Heart right ventricle (tissue), 16 donors: Measurements from ENCODE around the gene EPS8L3. TPM values are rescaled to one million over a fixed set of nuclear protein-coding genes. Genes with fewer than 3 reads are reported as not detected.

Source experiments
- ATAC-seq, 8 donors: fragments of 200-7000 bp; cut with Tn5 transposase; one replicate each; pipeline ENCODE4 v1.9.1; 2020; ENCODE audit warnings: mild to moderate bottlenecking in 8 of 8, moderate library complexity in 8 of 8, moderate number of reproducible peaks in 1 of 8
- DNase-seq, 2 donors: peaks; one replicate each; pipeline ENCODE4 v3.0.0-alpha.2; 2020
- H3K27ac ChIP-seq, 10 donors: fragments of 200-600 bp; sonication (generic) in 2 of 10; one replicate each; pipeline versions ENCODE4 v1.5.0 to v1.8.0; 2020 to 2022; ENCODE audit warnings: mild to moderate bottlenecking in 3 of 10
- H3K27me3 ChIP-seq, 7 donors: fragments of 200-600 bp; one replicate each; pipeline ENCODE4 v1.8.0; 2021 to 2022; ENCODE audit warnings: mild to moderate bottlenecking in 2 of 7
- H3K36me3 ChIP-seq, 9 donors: fragments of 200-600 bp; sonication (generic) in 1 of 9; one replicate each; pipeline versions ENCODE4 v1.5.0 to v1.8.0; 2020 to 2022; ENCODE audit warnings: mild to moderate bottlenecking in 2 of 9
- H3K4me1 ChIP-seq, 9 donors: fragments of 200-600 bp; sonication (generic) in 1 of 9; one replicate each; pipeline versions ENCODE4 v1.5.0 to v1.8.0; 2020 to 2022; ENCODE audit warnings: mild to moderate bottlenecking in 4 of 9
- H3K4me3 ChIP-seq, 10 donors: fragments of 200-600 bp; sonication (generic) in 2 of 10; one replicate each; pipeline versions ENCODE4 v1.5.0 to v1.8.0; 2020 to 2022; ENCODE audit warnings: mild to moderate bottlenecking in 7 of 10, moderate library complexity in 2 of 10
- H3K9me3 ChIP-seq, 11 donors: fragments of 200-600 bp in 10 of 11; sonication (generic) in 2 of 11; one replicate each; pipeline versions ENCODE4 v1.5.0 to v1.8.0; 2013 to 2022; ENCODE audit warnings: mild to moderate bottlenecking in 2 of 11, control low read depth in 1 of 11, moderate library complexity in 1 of 11
- CTCF ChIP-seq, 9 donors: fragments of 200-600 bp; sonication (generic) in 2 of 9; IDR thresholded peaks; one replicate each; pipeline versions ENCODE4 v1.5.0 to v1.8.0; 2021 to 2022; ENCODE audit warnings: antibody characterized with exemption in 9 of 9, mild to moderate bottlenecking in 5 of 9, moderate library complexity in 1 of 9
- WGBS, 2 donors: extraction: QIAGEN DNeasy Blood & Tissue Kit; methylation state at CpG; one replicate each; pipeline ENCODE4 v1.1.7; 2013; ENCODE audit warnings: inconsistent platforms in 1 of 2; 5-methylcytosine and 5-hydroxymethylcytosine counted together
- intact Hi-C, 10 donors: fragments of 100-400 bp; cut with DNase I; formaldehyde crosslinking; loops; one replicate each; pipeline versions ENCODE4 v1.11.1 to v1.14.2; 2022
- polyA plus RNA-seq, 2 donors: library from polyadenylated mRNA; stranded (reverse); fragments of 200-250 nt; gene quantifications; one replicate each; pipeline ENCODE4 v1.2.3, GENCODE V29; 2013
- total RNA-seq, 10 donors: library from RNA; stranded (reverse); fragmentation: NEBNext Ultra II Directional in 3 of 10; extraction: Animal tissue kit (Norgen Biotek cat#: 25700) in 3 of 10; gene quantifications; one replicate each; pipeline versions ENCODE4 v1.2.1 to v1.2.4, GENCODE V29; 2021 to 2023
- donor health status: Arrhythmogenic right ventricular cardiomyopathy.
- donor health status: ischemic (EF 13 %, LVEDD 7.1; RV severe dilation, severe dysfunction).
- donor health status: healthy with polysubstance abuse.
- donor health status: DM: no; HTN: yes; CAD: no.
- donor health status: DM: no; HTN: no; CAD: no.
- donor health status: ischemic (EF 25% LVEDD 6.9; RV normal size, moderate dysfunction).
- donor health status: ischemic (EF 25% LVEDD 5.7; RV mildly dilated, moderate dysfunction).
- donor health status: healthy.
- donor health status: DM: yes; HTN: yes; CAD: no.
- donor health status: Ischemic cardiomyopathy.
- donor health status: ischemic (EF 35%, LVEDD 5.7; RV mildly dilated, moderate dysfunction).
- donor health status: nonischemic (EF 11% LVEDD 7.7; RV severe dilation, severe dysfunction).
- donor health status: DM: yes; HTN: yes; CAD: no.
- donor health status: PGD.
- donor health status: ischemic (EF 29% LVEDD 5.4; RV normal size, mild dysfunction).
- donor health status: nonischemic (EF 23%, LVEDD 6.1; RV moderate dilation, normal function).

The EPS8L3 gene
- total and polyA plus RNA-seq, 12 donors: 0.49 to 0.61 (median 0.56) TPM; not detected in 9

- peaks cover 0 to 6% (median 0%) of the 10 kb centered on the region in 9 donors for H3K4me1 ChIP-seq
- no peaks in the 10 kb centered on the region for H3K27me3 ChIP-seq
- 86 to 93% methylated on average over 1 of the region's 1 CpG for WGBS, 2 donors
- DNase-seq (no peak), ATAC-seq (no peak)
- TF ChIP-seq CTCF (IDR thresholded peaks at IDR 0.05): no peak
- no peak overlapping the region for H3K4me3 ChIP-seq
- H3K36me3 ChIP-seq: no peaks in the 10 kb centered on the region
- no peak overlapping the region for H3K27ac ChIP-seq
- H3K9me3 ChIP-seq: no peaks in the 10 kb centered on the region
- intact Hi-C loops: no loop called here
These were observed 41.8 kb downstream of the EPS8L3 start for GRCh38 chr1:109721971-109722370.

GRCh38 chr1:109721042-109721441 is 42.7 kb downstream of the EPS8L3 start:
- H3K4me1 ChIP-seq: peaks cover 0 to 8% (median 0%) of the 10 kb centered on the region in 9 donors
- ATAC-seq: no peak
- H3K4me3 ChIP-seq: no peak overlapping the region
- H3K27ac ChIP-seq: no peak overlapping the region
- no peak for DNase-seq
- H3K36me3 ChIP-seq: no peaks in the 10 kb centered on the region
- intact Hi-C loops: no loop called here
- WGBS, 2 donors: 77 to 81% methylated on average over 5 of the region's 5 CpGs
- TF ChIP-seq CTCF (IDR thresholded peaks at IDR 0.05): no peak
- no peaks in the 10 kb centered on the region for H3K27me3 ChIP-seq
- no peaks in the 10 kb centered on the region for H3K9me3 ChIP-seq

GRCh38 chr1:109719337-109719837 is 44.3 kb downstream of the EPS8L3 start:
- H3K4me1 ChIP-seq: peaks cover 0 to 8% (median 0%) of the 10 kb centered on the region in 9 donors

DNA sequence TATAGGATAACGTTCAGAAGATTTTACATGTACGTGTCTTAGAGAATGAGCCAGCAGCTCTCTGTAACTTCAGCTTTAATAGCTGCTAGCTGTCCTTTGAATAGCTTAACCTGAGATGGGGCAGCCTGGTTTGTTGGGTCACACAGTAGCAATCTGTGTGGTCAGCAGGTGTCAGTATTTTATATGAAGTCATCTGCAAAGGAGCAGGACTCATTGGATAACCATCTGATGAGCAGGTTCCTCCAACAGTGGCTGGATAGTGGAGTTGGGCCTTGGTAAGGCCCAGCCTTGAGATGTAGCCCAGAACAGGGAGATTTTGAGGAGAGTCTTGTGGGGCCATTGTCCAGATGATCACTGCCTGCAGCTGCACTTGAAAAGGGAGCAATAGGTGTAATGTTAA is 45.2 kb downstream of the EPS8L3 start:
- H3K27me3 ChIP-seq: no peaks in the 10 kb centered on the region
- TF ChIP-seq CTCF (IDR thresholded peaks at IDR 0.05): peak in 6 of 9 donors; percentile 20 to 47 (median 42)
- H3K36me3 ChIP-seq: no peaks in the 10 kb centered on the region
- no peaks in the 10 kb centered on the region for H3K9me3 ChIP-seq
- no peak overlapping the region for H3K4me3 ChIP-seq
- intact Hi-C loops: loop anchor here in 6 of 10 donors (1.0 to 5.0 kb wide), 3 partner anchors 54 to 55 kb away; no protein-coding TSS in a partner anchor
- no peak for DNase-seq
- H3K4me1 ChIP-seq: peaks cover 0 to 8% (median 0%) of the 10 kb centered on the region in 9 donors
- WGBS, 2 donors: 78 to 89% methylated on average over 2 of the region's 2 CpGs
- ATAC-seq: peak in 6 of 8 donors; percentile 37 to 77 (median 62)
- no peak overlapping the region for H3K27ac ChIP-seq

More at GRCh38 chr1:109719337-109719837, 44.3 kb downstream of the EPS8L3 start:
- TF ChIP-seq CTCF (IDR thresholded peaks at IDR 0.05): no peak
- ATAC-seq: no peak
- H3K4me3 ChIP-seq: no peak overlapping the region
- no peak overlapping the region for H3K27ac ChIP-seq
- 80 to 87% methylated on average over 5 of the region's 5 CpGs for WGBS, 2 donors
- DNase-seq: no peak
- H3K27me3 ChIP-seq: no peaks in the 10 kb centered on the region
- H3K36me3 ChIP-seq: no peaks in the 10 kb centered on the region
- no peaks in the 10 kb centered on the region for H3K9me3 ChIP-seq
- intact Hi-C loops: loop anchor here in 4 of 10 donors (2.0 to 5.0 kb wide), 2 partner anchors 53 kb away; no protein-coding TSS in a partner anchor
